ENCODE results near the gene CLK3. TPM values are rescaled to one million over a fixed set of nuclear protein-coding genes. Genes with fewer than 3 reads are reported as not detected.

CLK3 gene
- total RNA-seq, 4 donors from 2014 or later: 45.4 to 152 (median 105) TPM

GRCh38 chr15:74584204-74584603 is 31.4 kb upstream of the CLK3 start:
- DNase-seq (no peak), ATAC-seq (no peak)
- Histone ChIP-seq H3K4me1 (peaks cover 0 to 3% of the 10 kb centered on the region in 2 donors), H3K27ac (no peak overlapping the region), H3K36me3 (no peaks in the 10 kb centered on the region), H3K4me3 (no peak overlapping the region), H3K27me3 (no peaks in the 10 kb centered on the region), H3K9me3 (no peaks in the 10 kb centered on the region)
- in situ Hi-C loops (cut with MboI; ENCODE audit: low sequenced_read_pairs in 4 of 4) (no loop called here), intact Hi-C loops (cut with DNase I; ENCODE audit: low total_unique reads) (no loop called here)
- no peak for TF ChIP-seq POLR2A (IDR thresholded peaks at IDR 0.05)
- no peak for TF ChIP-seq CTCF (IDR thresholded peaks at IDR 0.05 in 4 of 5, conservative IDR thresholded peaks at IDR 0.05 in 1 of 5)

GRCh38 chr15:74584779-74585178 is 30.9 kb upstream of the CLK3 start:
- no peak for DNase-seq
- ATAC-seq: no peak
- H3K4me1 ChIP-seq: peaks cover 0 to 3% of the 10 kb centered on the region in 2 donors
- H3K27ac ChIP-seq: no peak overlapping the region
- H3K36me3 ChIP-seq: no peaks in the 10 kb centered on the region
- no peak overlapping the region for H3K4me3 ChIP-seq
- no peaks in the 10 kb centered on the region for H3K9me3 ChIP-seq
- intact Hi-C loops (cut with DNase I; ENCODE audit: low total_unique reads): no loop called here
- H3K27me3 ChIP-seq: no peaks in the 10 kb centered on the region
- TF ChIP-seq POLR2A (IDR thresholded peaks at IDR 0.05) (no peak), CTCF (IDR thresholded peaks at IDR 0.05 in 4 of 5, conservative IDR thresholded peaks at IDR 0.05 in 1 of 5) (no peak)
- in situ Hi-C loops (cut with MboI; ENCODE audit: low sequenced_read_pairs in 4 of 4): no loop called here

- Histone ChIP-seq H3K4me1 (peaks cover 0 to 3% of the 10 kb centered on the region in 2 donors), H3K4me3 (no peak overlapping the region), H3K9me3 (no peaks in the 10 kb centered on the region), H3K27ac (no peak overlapping the region), H3K36me3 (no peaks in the 10 kb centered on the region), H3K27me3 (no peaks in the 10 kb centered on the region)
- TF ChIP-seq CTCF (IDR thresholded peaks at IDR 0.05 in 4 of 5, conservative IDR thresholded peaks at IDR 0.05 in 1 of 5): no peak
- no peak for TF ChIP-seq POLR2A (IDR thresholded peaks at IDR 0.05)
- no peak for ATAC-seq
- intact Hi-C loops (cut with DNase I; ENCODE audit: low total_unique reads): no loop called here
- DNase-seq: no peak
- in situ Hi-C loops (cut with MboI; ENCODE audit: low sequenced_read_pairs in 4 of 4): no loop called here
These were observed 30.4 kb upstream of the CLK3 start for GRCh38 chr15:74585191-74585590.

- peaks cover 0 to 6% of the 10 kb centered on the region in 2 donors for H3K36me3 ChIP-seq
- no peaks in the 10 kb centered on the region for H3K9me3 ChIP-seq
- H3K27ac ChIP-seq: no peak overlapping the region
- H3K4me3 ChIP-seq: no peak overlapping the region
- in situ Hi-C loops (cut with MboI; ENCODE audit: low sequenced_read_pairs in 4 of 4): no loop called here
- H3K27me3 ChIP-seq: no peaks in the 10 kb centered on the region
- H3K4me1 ChIP-seq: peaks cover 0 to 3% of the 10 kb centered on the region in 2 donors
- intact Hi-C loops (cut with DNase I; ENCODE audit: low total_unique reads): no loop called here
- DNase-seq (no peak), ATAC-seq (no peak)
- TF ChIP-seq POLR2A (IDR thresholded peaks at IDR 0.05): no peak
- TF ChIP-seq CTCF (IDR thresholded peaks at IDR 0.05 in 4 of 5, conservative IDR thresholded peaks at IDR 0.05 in 1 of 5): no peak
These were observed 29.8 kb upstream of the CLK3 start for GRCh38 chr15:74585857-74586256.

GRCh38 chr15:74589826-74590225 is 25.8 kb upstream of the CLK3 start:
- intact Hi-C loops (cut with DNase I; ENCODE audit: low total_unique reads): no loop called here
- Histone ChIP-seq H3K4me1 (peaks cover 0 to 3% of the 10 kb centered on the region in 2 donors), H3K9me3 (no peaks in the 10 kb centered on the region), H3K27ac (no peak overlapping the region), H3K4me3 (no peak overlapping the region), H3K27me3 (no peaks in the 10 kb centered on the region), H3K36me3 (peaks cover 0 to 33% of the 10 kb centered on the region in 2 donors)
- DNase-seq (no peak), ATAC-seq (no peak)
- TF ChIP-seq POLR2A (IDR thresholded peaks at IDR 0.05) (no peak), CTCF (IDR thresholded peaks at IDR 0.05 in 4 of 5, conservative IDR thresholded peaks at IDR 0.05 in 1 of 5) (no peak)
- in situ Hi-C loops (cut with MboI; ENCODE audit: low sequenced_read_pairs in 4 of 4): no loop called here

Measured in gastrocnemius medialis (tissue), 4 donors.